ENCODE data around the gene SETMAR. TPM values are rescaled to one million over a fixed set of nuclear protein-coding genes. Genes with fewer than 3 reads are reported as not detected.

Gene SETMAR
- total RNA-seq, 1 donor from 2014 or later, result 40.0 TPM

GRCh38 chr3:4356546-4357410 lies 53.6 kb downstream of the SETMAR start:
- TF ChIP-seq CTCF (IDR thresholded peaks at IDR 0.05) (no peak), POLR2A (IDR thresholded peaks at IDR 0.05) (no peak), POLR2AphosphoS5 (IDR thresholded peaks at IDR 0.05; ENCODE audit: insufficient read depth in 1 of 2, low read depth in 1 of 2) (no peak)
- peaks cover 13% of the 10 kb centered on the region for H3K4me1 ChIP-seq
- no peaks in the 10 kb centered on the region for H3K27me3 ChIP-seq
- H3K4me3 ChIP-seq, result no peak overlapping the region
- intact Hi-C loops (cut with DNase I), result loop anchor here (10.0 kb wide), 1 partner anchor 138 kb away; the partner anchor contains the start of gene ITPR1
- H3K36me3 ChIP-seq, result peaks cover 0 to 3% of the 10 kb centered on the region in 2 donors
- no peaks in the 10 kb centered on the region for H3K9me3 ChIP-seq
- DNase-seq (ENCODE audit: extremely low spot score in 2 of 2), result no peak
- H3K27ac ChIP-seq, result no peak overlapping the region

GRCh38 chr3:4358273-4358672 lies 55.1 kb downstream of the SETMAR start:
- Histone ChIP-seq H3K9me3 (no peaks in the 10 kb centered on the region), H3K27me3 (no peaks in the 10 kb centered on the region), H3K4me3 (no peak overlapping the region), H3K4me1 (peaks cover 13% of the 10 kb centered on the region), H3K36me3 (peaks cover 0 to 8% of the 10 kb centered on the region in 2 donors), H3K27ac (no peak overlapping the region)
- DNase-seq (ENCODE audit: extremely low spot score in 2 of 2), result no peak
- intact Hi-C loops (cut with DNase I), result loop anchor here (10.0 kb wide), 1 partner anchor 137 kb away; the partner anchor contains the start of gene ITPR1
- TF ChIP-seq POLR2A (IDR thresholded peaks at IDR 0.05) (no peak), CTCF (IDR thresholded peaks at IDR 0.05) (no peak), POLR2AphosphoS5 (IDR thresholded peaks at IDR 0.05; ENCODE audit: insufficient read depth in 1 of 2, low read depth in 1 of 2) (no peak)

GRCh38 chr3:4359805-4360502 lies 56.8 kb downstream of the SETMAR start:
- Histone ChIP-seq H3K27ac (no peak overlapping the region), H3K4me3 (no peak overlapping the region), H3K9me3 (no peaks in the 10 kb centered on the region), H3K36me3 (peaks cover 0 to 8% of the 10 kb centered on the region in 2 donors), H3K4me1 (peaks cover 13% of the 10 kb centered on the region), H3K27me3 (no peaks in the 10 kb centered on the region)
- DNase-seq (ENCODE audit: extremely low spot score in 2 of 2), result no peak
- intact Hi-C loops (cut with DNase I), result loop anchor here (10.0 kb wide), 1 partner anchor 135 kb away; the partner anchor contains the start of gene ITPR1
- no peak for TF ChIP-seq POLR2AphosphoS5 (IDR thresholded peaks at IDR 0.05; ENCODE audit: insufficient read depth in 1 of 2, low read depth in 1 of 2)
- TF ChIP-seq POLR2A (IDR thresholded peaks at IDR 0.05), result no peak
- no peak for TF ChIP-seq CTCF (IDR thresholded peaks at IDR 0.05)

- TF ChIP-seq POLR2A (IDR thresholded peaks at IDR 0.05) (no peak), CTCF (IDR thresholded peaks at IDR 0.05) (no peak), POLR2AphosphoS5 (IDR thresholded peaks at IDR 0.05; ENCODE audit: insufficient read depth in 1 of 2, low read depth in 1 of 2) (no peak)
- no peak for DNase-seq (ENCODE audit: extremely low spot score in 2 of 2)
- Histone ChIP-seq H3K36me3 (peaks cover 0 to 8% of the 10 kb centered on the region in 2 donors), H3K4me1 (peaks cover 8% of the 10 kb centered on the region), H3K27me3 (no peaks in the 10 kb centered on the region), H3K27ac (no peak overlapping the region), H3K4me3 (no peak overlapping the region), H3K9me3 (no peaks in the 10 kb centered on the region)
- intact Hi-C loops (cut with DNase I), result no loop called here
Measured at GRCh38 chr3:4360817-4361216, 57.6 kb downstream of the SETMAR start.
